ENCODE results near the gene NOS1AP.
"Not testable (repeated sequence)": the region's sequence is repeated elsewhere in the genome, so short reads cannot be mapped to it uniquely, and the experiment has no call there.

Gene NOS1AP

GRCh38 chr1:162343470-162343869 lies 274.0 kb downstream of the NOS1AP start:
- Histone ChIP-seq H3K9me3 (ENCODE audit: insufficient read depth, low read depth, low read length) (no peaks in the 10 kb centered on the region), H3K27me3 (ENCODE audit: insufficient read depth, low read length) (no peaks in the 10 kb centered on the region), H3K36me3 (ENCODE audit: insufficient read depth, low read length) (peaks cover 6% of the 10 kb centered on the region; the same call in 1 of the 2 replicates), H3K4me3 (ENCODE audit: low read length) (no peak overlapping the region), H3K4me1 (ENCODE audit: insufficient read depth, low read length) (no peaks in the 10 kb centered on the region), H3K27ac (ENCODE audit: low read depth, low read length) (no peak overlapping the region), H3K9ac (ENCODE audit: low read depth, low read length) (no peak overlapping the region)
- WGBS: 93% methylated on average over 5 of the region's 5 CpGs

GRCh38 chr1:162347281-162347680 lies 277.8 kb downstream of the NOS1AP start:
- 67% methylated on average over 3 of the region's 3 CpGs for WGBS
- H3K9me3 ChIP-seq (ENCODE audit: insufficient read depth, low read depth, low read length): no peaks in the 10 kb centered on the region
- no peak overlapping the region for H3K9ac ChIP-seq (ENCODE audit: low read depth, low read length)
- no peak overlapping the region for H3K27ac ChIP-seq (ENCODE audit: low read depth, low read length)
- H3K4me3 ChIP-seq (ENCODE audit: low read length): no peak overlapping the region
- H3K27me3 ChIP-seq (ENCODE audit: insufficient read depth, low read length): no peaks in the 10 kb centered on the region
- peaks cover 8% of the 10 kb centered on the region; the same call in 1 of the 2 replicates for H3K4me1 ChIP-seq (ENCODE audit: insufficient read depth, low read length)
- peaks cover 6% of the 10 kb centered on the region; the same call in 1 of the 2 replicates for H3K36me3 ChIP-seq (ENCODE audit: insufficient read depth, low read length)

GRCh38 chr1:162349635-162350330 lies 280.3 kb downstream of the NOS1AP start:
- 79% methylated on average over 11 of the region's 11 CpGs for WGBS
- Histone ChIP-seq H3K9ac (ENCODE audit: low read depth, low read length) (no peak overlapping the region), H3K4me1 (ENCODE audit: insufficient read depth, low read length) (peaks cover 19% of the 10 kb centered on the region), H3K27ac (ENCODE audit: low read depth, low read length) (no peak overlapping the region), H3K9me3 (ENCODE audit: insufficient read depth, low read depth, low read length) (no peaks in the 10 kb centered on the region), H3K36me3 (ENCODE audit: insufficient read depth, low read length) (peaks cover 4% of the 10 kb centered on the region; the same call in 1 of the 2 replicates), H3K27me3 (ENCODE audit: insufficient read depth, low read length) (no peaks in the 10 kb centered on the region), H3K4me3 (ENCODE audit: low read length) (no peak overlapping the region)

- 0 out of 2 replicates have a peak, but pooled peaks cover 6% of the 10 kb centered on the region for H3K36me3 ChIP-seq (ENCODE audit: insufficient read depth, low read length)
- WGBS: 92% methylated on average over 6 of the region's 6 CpGs
- no peaks in the 10 kb centered on the region for H3K27me3 ChIP-seq (ENCODE audit: insufficient read depth, low read length)
- H3K27ac ChIP-seq (ENCODE audit: low read depth, low read length): no peak overlapping the region
- no peak overlapping the region for H3K4me3 ChIP-seq (ENCODE audit: low read length)
- no peaks in the 10 kb centered on the region for H3K9me3 ChIP-seq (ENCODE audit: insufficient read depth, low read depth, low read length)
- H3K4me1 ChIP-seq (ENCODE audit: insufficient read depth, low read length): peaks cover 19% of the 10 kb centered on the region
- no peak overlapping the region for H3K9ac ChIP-seq (ENCODE audit: low read depth, low read length)
These were observed 281.9 kb downstream of the NOS1AP start for GRCh38 chr1:162351246-162351842.

GRCh38 chr1:162351874-162352273 lies 282.4 kb downstream of the NOS1AP start:
- peaks cover 19% of the 10 kb centered on the region for H3K4me1 ChIP-seq (ENCODE audit: insufficient read depth, low read length)
- WGBS: 96% methylated on average over 3 of the region's 4 CpGs
- H3K27ac ChIP-seq (ENCODE audit: low read depth, low read length): not testable (repeated sequence)

GRCh38 chr1:162353078-162353477 lies 283.6 kb downstream of the NOS1AP start:
- Histone ChIP-seq H3K4me3 (ENCODE audit: low read length) (no peak overlapping the region), H3K9me3 (ENCODE audit: insufficient read depth, low read depth, low read length) (no peaks in the 10 kb centered on the region), H3K27ac (ENCODE audit: low read depth, low read length) (no peak overlapping the region; the same call in 1 of the 2 replicates), H3K36me3 (ENCODE audit: insufficient read depth, low read length) (0 out of 2 replicates have a peak, but pooled peaks cover 6% of the 10 kb centered on the region), H3K27me3 (ENCODE audit: insufficient read depth, low read length) (no peaks in the 10 kb centered on the region), H3K9ac (ENCODE audit: low read depth, low read length) (no peak overlapping the region), H3K4me1 (ENCODE audit: insufficient read depth, low read length) (peaks cover 19% of the 10 kb centered on the region)
- WGBS: 85% methylated on average over 9 of the region's 9 CpGs

More at GRCh38 chr1:162351874-162352273, 282.4 kb downstream of the NOS1AP start:
- H3K9ac ChIP-seq (ENCODE audit: low read depth, low read length); H3K36me3 ChIP-seq (ENCODE audit: insufficient read depth, low read length); H3K27me3 ChIP-seq (ENCODE audit: insufficient read depth, low read length); H3K4me3 ChIP-seq (ENCODE audit: low read length); H3K9me3 ChIP-seq (ENCODE audit: insufficient read depth, low read depth, low read length): not testable (repeated sequence)

GRCh38 chr1:162353702-162354101 lies 284.2 kb downstream of the NOS1AP start:
- Histone ChIP-seq H3K36me3 (ENCODE audit: insufficient read depth, low read length) (0 out of 2 replicates have a peak, but pooled peaks cover 6% of the 10 kb centered on the region), H3K4me3 (ENCODE audit: low read length) (no peak overlapping the region), H3K27me3 (ENCODE audit: insufficient read depth, low read length) (no peaks in the 10 kb centered on the region), H3K4me1 (ENCODE audit: insufficient read depth, low read length) (peaks cover 19% of the 10 kb centered on the region), H3K9me3 (ENCODE audit: insufficient read depth, low read depth, low read length) (no peaks in the 10 kb centered on the region), H3K9ac (ENCODE audit: low read depth, low read length) (no peak overlapping the region), H3K27ac (ENCODE audit: low read depth, low read length) (no peak overlapping the region)
- 80% methylated on average over 5 of the region's 5 CpGs for WGBS

GRCh38 chr1:162357681-162358266 lies 288.3 kb downstream of the NOS1AP start:
- Histone ChIP-seq H3K4me1 (ENCODE audit: insufficient read depth, low read length) (peaks cover 11% of the 10 kb centered on the region), H3K27me3 (ENCODE audit: insufficient read depth, low read length) (no peaks in the 10 kb centered on the region), H3K36me3 (ENCODE audit: insufficient read depth, low read length) (peaks cover 11% of the 10 kb centered on the region; the same call in 1 of the 2 replicates), H3K9me3 (ENCODE audit: insufficient read depth, low read depth, low read length) (no peaks in the 10 kb centered on the region), H3K27ac (ENCODE audit: low read depth, low read length) (no peak overlapping the region), H3K9ac (ENCODE audit: low read depth, low read length) (no peak overlapping the region), H3K4me3 (ENCODE audit: low read length) (no peak overlapping the region)
- 68% methylated on average over 4 of the region's 5 CpGs for WGBS

- Histone ChIP-seq H3K27ac (ENCODE audit: low read depth, low read length) (no peak overlapping the region), H3K4me3 (ENCODE audit: low read length) (no peak overlapping the region), H3K36me3 (ENCODE audit: insufficient read depth, low read length) (peaks cover 11% of the 10 kb centered on the region; the same call in 1 of the 2 replicates), H3K9me3 (ENCODE audit: insufficient read depth, low read depth, low read length) (no peaks in the 10 kb centered on the region), H3K27me3 (ENCODE audit: insufficient read depth, low read length) (no peaks in the 10 kb centered on the region), H3K9ac (ENCODE audit: low read depth, low read length) (no peak overlapping the region), H3K4me1 (ENCODE audit: insufficient read depth, low read length) (peaks cover under 1% of the 10 kb centered on the region)
- 93% methylated on average over 1 of the region's 1 CpG for WGBS
These were observed 289.4 kb downstream of the NOS1AP start for GRCh38 chr1:162358928-162359327.

- WGBS: 85% methylated on average over 10 of the region's 10 CpGs
These were observed 290.2 kb downstream of the NOS1AP start for GRCh38 chr1:162359523-162360236.

More at GRCh38 chr1:162359523-162360236, 290.2 kb downstream of the NOS1AP start:
- H3K4me1 ChIP-seq (ENCODE audit: insufficient read depth, low read length): no peaks in the 10 kb centered on the region
- H3K27ac ChIP-seq (ENCODE audit: low read depth, low read length): no peak overlapping the region
- H3K4me3 ChIP-seq (ENCODE audit: low read length): no peak overlapping the region
- no peak overlapping the region for H3K9ac ChIP-seq (ENCODE audit: low read depth, low read length)
- no peaks in the 10 kb centered on the region for H3K27me3 ChIP-seq (ENCODE audit: insufficient read depth, low read length)
- H3K36me3 ChIP-seq (ENCODE audit: insufficient read depth, low read length): peaks cover 11% of the 10 kb centered on the region; the same call in 1 of the 2 replicates
- H3K9me3 ChIP-seq (ENCODE audit: insufficient read depth, low read depth, low read length): no peaks in the 10 kb centered on the region

Data from HUES64 (cell line).